ENCODE results near the gene HJV.
A peak's percentile ranks its signal among the peaks of the same experiment; 100 is the strongest.

- TF ChIP-seq POLR2A (IDR thresholded peaks at IDR 0.05): peak in 2 of 3 donors; percentile 57 to 59
- TF ChIP-seq, protein P1, sequence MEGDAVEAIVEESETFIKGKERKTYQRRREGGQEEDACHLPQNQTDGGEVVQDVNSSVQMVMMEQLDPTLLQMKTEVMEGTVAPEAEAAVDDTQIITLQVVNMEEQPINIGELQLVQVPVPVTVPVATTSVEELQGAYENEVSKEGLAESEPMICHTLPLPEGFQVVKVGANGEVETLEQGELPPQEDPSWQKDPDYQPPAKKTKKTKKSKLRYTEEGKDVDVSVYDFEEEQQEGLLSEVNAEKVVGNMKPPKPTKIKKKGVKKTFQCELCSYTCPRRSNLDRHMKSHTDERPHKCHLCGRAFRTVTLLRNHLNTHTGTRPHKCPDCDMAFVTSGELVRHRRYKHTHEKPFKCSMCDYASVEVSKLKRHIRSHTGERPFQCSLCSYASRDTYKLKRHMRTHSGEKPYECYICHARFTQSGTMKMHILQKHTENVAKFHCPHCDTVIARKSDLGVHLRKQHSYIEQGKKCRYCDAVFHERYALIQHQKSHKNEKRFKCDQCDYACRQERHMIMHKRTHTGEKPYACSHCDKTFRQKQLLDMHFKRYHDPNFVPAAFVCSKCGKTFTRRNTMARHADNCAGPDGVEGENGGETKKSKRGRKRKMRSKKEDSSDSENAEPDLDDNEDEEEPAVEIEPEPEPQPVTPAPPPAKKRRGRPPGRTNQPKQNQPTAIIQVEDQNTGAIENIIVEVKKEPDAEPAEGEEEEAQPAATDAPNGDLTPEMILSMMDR (IDR thresholded peaks at IDR 0.05): no peak
These were observed 38.3 kb downstream of the HJV start for GRCh38 chr1:145983206-145983675.
